Keratinocyte (primary cell): ENCODE results near the gene RYR2. TPM values are rescaled to one million over a fixed set of nuclear protein-coding genes. Genes with fewer than 3 reads are reported as not detected.

Experiments used
- DNase-seq: peaks from one replicate; pipeline ENCODE4 v3.0.0-alpha.2; 2011; ENCODE audit warnings: low read depth, missing footprints, low spot score
- FAIRE-seq: peaks from 2 replicates; lab custom pipeline; 2011; peaks lifted over from hg19 to GRCh38; lab: Jason Lieb, UNC
- H2AFZ ChIP-seq: 2 replicates; pipeline ENCODE4 v1.6.0; 2012; ENCODE audit warnings: low read length, control low read depth, inconsistent platforms; ENCODE audit not compliant: control insufficient read depth
- H3K27ac ChIP-seq: 2 replicates; pipeline ENCODE4 v1.5.1; 2011; ENCODE audit warnings: low read length; ENCODE audit not compliant: control insufficient read depth, insufficient read depth
- H3K27me3 ChIP-seq: 3 replicates; pipeline ENCODE4 v1.6.0; 2011; ENCODE audit warnings: low read length; ENCODE audit not compliant: control insufficient read depth, insufficient read depth; ENCODE audit errors: extremely low read depth
- H3K36me3 ChIP-seq, 2 experiments: 2 replicates in 1 of 2; 3 replicates in 1 of 2; pipeline ENCODE4 v1.5.1; 2011; ENCODE audit warnings: low read length in 2 of 2, mild to moderate bottlenecking in 1 of 2; ENCODE audit not compliant: control insufficient read depth in 2 of 2, insufficient read depth in 2 of 2; ENCODE audit errors: extremely low read depth in 1 of 2
- H3K4me1 ChIP-seq: 3 replicates; pipeline ENCODE4 v1.5.1; 2011; ENCODE audit warnings: low read length; ENCODE audit not compliant: control insufficient read depth, insufficient read depth; ENCODE audit errors: extremely low read depth
- H3K4me2 ChIP-seq: 3 replicates; pipeline ENCODE4 v1.6.0; 2011; ENCODE audit warnings: low read depth, low read length; ENCODE audit not compliant: control insufficient read depth, insufficient read depth; ENCODE audit errors: extremely low read depth
- H3K4me3 ChIP-seq, 3 experiments: fragments of 200-600 bp in 1 of 3; sonication (generic) in 1 of 3; 2 replicates in 2 of 3; 3 replicates in 1 of 3; pipeline ENCODE4 v1.5.1; 2011 to 2016; ENCODE audit warnings: low read length in 3 of 3, mild to moderate bottlenecking in 3 of 3, control low read depth in 2 of 3, inconsistent platforms in 1 of 3, low read depth in 1 of 3, mixed read lengths in 1 of 3, mixed run types in 1 of 3, moderate library complexity in 1 of 3; ENCODE audit not compliant: control insufficient read depth in 2 of 3, insufficient read depth in 2 of 3; ENCODE audit errors: extremely low read depth in 1 of 3
- H3K79me2 ChIP-seq: 2 replicates; pipeline ENCODE4 v1.6.0; 2012; ENCODE audit warnings: low read length; ENCODE audit not compliant: control insufficient read depth, insufficient read depth
- H3K9ac ChIP-seq: 3 replicates; pipeline ENCODE4 v1.6.0; 2011; ENCODE audit warnings: low read length; ENCODE audit not compliant: control insufficient read depth, insufficient read depth; ENCODE audit errors: extremely low read depth
- H3K9me1 ChIP-seq: 3 replicates; pipeline ENCODE4 v1.6.0; 2011; ENCODE audit warnings: low read length; ENCODE audit not compliant: control insufficient read depth, insufficient read depth; ENCODE audit errors: extremely low read depth
- H3K9me3 ChIP-seq: 2 replicates; pipeline ENCODE4 v1.5.1; 2012; ENCODE audit warnings: low read depth, low read length; ENCODE audit not compliant: control insufficient read depth
- H4K20me1 ChIP-seq: 3 replicates; pipeline ENCODE4 v1.6.0; 2011; ENCODE audit warnings: low read length; ENCODE audit not compliant: control insufficient read depth, insufficient read depth; ENCODE audit errors: extremely low read depth
- EZH2 ChIP-seq: IDR thresholded peaks from one replicate; pipeline ENCODE4 v1.6.1; 2012; ENCODE audit warnings: inconsistent platforms, mild to moderate bottlenecking, low read length, moderate library complexity
- dilution Hi-C: fragments of 300-500 bp; cut with MboI; formaldehyde crosslinking; loops from one replicate; pipeline ENCODE4 v1.7.0; 2020; ENCODE audit warnings: low sequenced_read_pairs; ENCODE audit not compliant: extremely low pct_ligation_motif_present
- polyA plus RNA-seq, 5 experiments: library from polyadenylated mRNA; depleted of rRNA in 3 of 5; stranded (reverse) in 3 of 5; stranded (forward) in 1 of 5; unstranded in 1 of 5; fragments of >200 nt; gene quantifications; 1 replicate in 1 of 5; 2 replicates in 3 of 5; 3 replicates in 1 of 5; pipeline versions ENCODE4 v1.2.1 to v1.2.3, GENCODE V29; 2011 to 2012; ENCODE audit warnings: missing spikeins in 2 of 5, low read depth in 1 of 5, low replicate concordance in 1 of 5
- TF ChIP-seq, protein P1 (sequence below), 3 experiments: IDR thresholded peaks in 1 of 3; conservative IDR thresholded peaks in 1 of 3; optimal IDR thresholded peaks in 1 of 3; 2 replicates in 2 of 3; 3 replicates in 1 of 3; pipeline versions ENCODE3 to v1.5.1; 2011; ENCODE audit warnings: low read length in 3 of 3, mild to moderate bottlenecking in 3 of 3, moderate library complexity in 2 of 3, control low read depth in 1 of 3, inconsistent platforms in 1 of 3; ENCODE audit not compliant: insufficient read depth in 2 of 3; ENCODE audit errors: extremely low read depth in 1 of 3

The RYR2 gene
- polyA plus RNA-seq, 1 donor (not counting 4 experiments of a cell fraction or from before 2014, with no cell fraction given): 0.05 TPM

DNA sequence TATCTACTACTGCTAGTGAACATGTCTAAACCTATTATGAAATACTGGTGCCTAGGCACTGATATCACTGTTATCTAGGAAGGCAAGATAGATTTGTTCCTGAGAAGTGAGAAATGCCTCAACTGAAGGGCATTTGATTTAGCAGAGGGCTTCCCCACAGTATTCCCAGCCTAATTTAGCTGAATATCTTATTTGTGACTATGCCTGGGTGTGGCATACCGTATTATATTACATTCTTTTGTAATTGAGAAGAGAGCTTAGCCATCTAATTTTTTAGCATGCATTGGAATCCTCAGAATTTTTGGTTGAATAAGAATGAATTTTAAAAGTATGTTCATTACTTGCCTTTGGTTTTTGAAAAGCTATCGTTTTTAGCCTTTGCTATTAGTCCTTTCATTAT lies 749.6 kb downstream of the RYR2 start:
- Histone ChIP-seq H3K4me3 (no peak overlapping the region), H3K9me1 (no peaks in the 10 kb centered on the region), H4K20me1 (no peaks in the 10 kb centered on the region), H3K79me2 (no peaks in the 10 kb centered on the region), H3K4me1 (no peaks in the 10 kb centered on the region), H3K36me3 (no peaks in the 10 kb centered on the region), H3K9ac (no peak overlapping the region), H3K27ac (no peak overlapping the region), H3K4me2 (no peak overlapping the region), H3K27me3 (no peaks in the 10 kb centered on the region), H3K9me3 (no peaks in the 10 kb centered on the region), H2AFZ (no peak overlapping the region)
- DNase-seq (no peak), FAIRE-seq (no peak)
- dilution Hi-C loops: no loop called here
- TF ChIP-seq EZH2: no peak
- TF ChIP-seq, protein P1, sequence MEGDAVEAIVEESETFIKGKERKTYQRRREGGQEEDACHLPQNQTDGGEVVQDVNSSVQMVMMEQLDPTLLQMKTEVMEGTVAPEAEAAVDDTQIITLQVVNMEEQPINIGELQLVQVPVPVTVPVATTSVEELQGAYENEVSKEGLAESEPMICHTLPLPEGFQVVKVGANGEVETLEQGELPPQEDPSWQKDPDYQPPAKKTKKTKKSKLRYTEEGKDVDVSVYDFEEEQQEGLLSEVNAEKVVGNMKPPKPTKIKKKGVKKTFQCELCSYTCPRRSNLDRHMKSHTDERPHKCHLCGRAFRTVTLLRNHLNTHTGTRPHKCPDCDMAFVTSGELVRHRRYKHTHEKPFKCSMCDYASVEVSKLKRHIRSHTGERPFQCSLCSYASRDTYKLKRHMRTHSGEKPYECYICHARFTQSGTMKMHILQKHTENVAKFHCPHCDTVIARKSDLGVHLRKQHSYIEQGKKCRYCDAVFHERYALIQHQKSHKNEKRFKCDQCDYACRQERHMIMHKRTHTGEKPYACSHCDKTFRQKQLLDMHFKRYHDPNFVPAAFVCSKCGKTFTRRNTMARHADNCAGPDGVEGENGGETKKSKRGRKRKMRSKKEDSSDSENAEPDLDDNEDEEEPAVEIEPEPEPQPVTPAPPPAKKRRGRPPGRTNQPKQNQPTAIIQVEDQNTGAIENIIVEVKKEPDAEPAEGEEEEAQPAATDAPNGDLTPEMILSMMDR (optimal IDR thresholded peaks at IDR 0.05 in 1 of 3, IDR thresholded peaks at IDR 0.05 in 1 of 3, conservative IDR thresholded peaks at IDR 0.05 in 1 of 3; ENCODE audit: extremely low read depth in 1 of 3, insufficient read depth in 2 of 3, low read length in 3 of 3): no peak

DNA sequence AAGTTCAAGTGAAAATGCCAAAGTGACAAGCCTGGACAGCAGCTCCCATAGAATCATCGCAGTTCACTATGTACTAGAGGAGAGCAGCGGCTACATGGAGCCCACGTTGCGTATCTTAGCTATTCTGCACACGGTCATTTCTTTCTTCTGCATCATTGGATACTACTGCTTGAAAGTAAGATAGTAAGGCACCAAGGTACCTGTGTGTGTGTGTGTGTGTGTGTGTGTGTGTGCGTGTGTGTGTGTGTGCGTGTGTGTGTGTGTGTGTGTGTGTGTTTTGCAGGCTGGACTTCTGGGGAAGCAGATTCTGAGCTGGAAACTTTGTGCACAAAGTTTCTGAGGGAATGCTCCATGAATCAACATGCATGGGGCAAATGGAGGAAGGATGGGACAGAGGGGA lies 750.2 kb downstream of the RYR2 start:
- no peaks in the 10 kb centered on the region for H3K9me3 ChIP-seq
- no peaks in the 10 kb centered on the region for H3K27me3 ChIP-seq
- H3K27ac ChIP-seq: no peak overlapping the region
- no peaks in the 10 kb centered on the region for H3K79me2 ChIP-seq
- H3K4me2 ChIP-seq: no peak overlapping the region
- no peaks in the 10 kb centered on the region for H3K4me1 ChIP-seq
- FAIRE-seq: no peak
- H3K36me3 ChIP-seq: no peaks in the 10 kb centered on the region
- H3K9me1 ChIP-seq: no peaks in the 10 kb centered on the region
- TF ChIP-seq, protein P1 (optimal IDR thresholded peaks at IDR 0.05 in 1 of 3, IDR thresholded peaks at IDR 0.05 in 1 of 3, conservative IDR thresholded peaks at IDR 0.05 in 1 of 3; ENCODE audit: extremely low read depth in 1 of 3, insufficient read depth in 2 of 3, low read length in 3 of 3): no peak
- no peak overlapping the region for H2AFZ ChIP-seq
- H3K9ac ChIP-seq: no peak overlapping the region
- no peaks in the 10 kb centered on the region for H4K20me1 ChIP-seq
- H3K4me3 ChIP-seq: no peak overlapping the region
- DNase-seq: no peak
- dilution Hi-C loops: no loop called here
